Measurements from ENCODE around the gene SETBP1.

SETBP1 gene

GRCh38 chr18:44977856-44978255, 297.2 kb downstream of the SETBP1 start:
- DNase-seq (ENCODE audit: low read depth): no peak

GRCh38 chr18:44979748-44980147, 299.1 kb downstream of the SETBP1 start:
- no peak for DNase-seq (ENCODE audit: low read depth)

- no peak for DNase-seq (ENCODE audit: low read depth)
Observed at GRCh38 chr18:44981121-44981520, 300.4 kb downstream of the SETBP1 start.

GRCh38 chr18:44986933-44987332, 306.2 kb downstream of the SETBP1 start:
- DNase-seq (ENCODE audit: low read depth): no peak

GRCh38 chr18:44987371-44987770, 306.7 kb downstream of the SETBP1 start:
- DNase-seq (ENCODE audit: low read depth): no peak

GRCh38 chr18:44988821-44989587, 308.3 kb downstream of the SETBP1 start:
- no peak for DNase-seq (ENCODE audit: low read depth)

- DNase-seq (ENCODE audit: low read depth): no peak
Observed at GRCh38 chr18:44996261-44996660, 315.6 kb downstream of the SETBP1 start.

GRCh38 chr18:44997174-44997573, 316.5 kb downstream of the SETBP1 start:
- DNase-seq (ENCODE audit: low read depth): no peak

- DNase-seq (ENCODE audit: low read depth): no peak
Observed at GRCh38 chr18:44998360-44998759, 317.7 kb downstream of the SETBP1 start.

GRCh38 chr18:45004546-45005080, 323.9 kb downstream of the SETBP1 start:
- no peak for DNase-seq (ENCODE audit: low read depth)

GRCh38 chr18:45006934-45007333, 326.2 kb downstream of the SETBP1 start:
- DNase-seq (ENCODE audit: low read depth): no peak

- DNase-seq (ENCODE audit: low read depth): no peak
Observed at GRCh38 chr18:45007531-45007930, 326.8 kb downstream of the SETBP1 start.

GRCh38 chr18:45008694-45009413, 328.2 kb downstream of the SETBP1 start:
- DNase-seq (ENCODE audit: low read depth): no peak

GRCh38 chr18:45009756-45010155, 329.1 kb downstream of the SETBP1 start:
- no peak for DNase-seq (ENCODE audit: low read depth)

- DNase-seq (ENCODE audit: low read depth): no peak
Observed at GRCh38 chr18:45012286-45012685, 331.6 kb downstream of the SETBP1 start.

- DNase-seq (ENCODE audit: low read depth): peak; percentile 77
Observed at GRCh38 chr18:45014047-45014501, 333.4 kb downstream of the SETBP1 start.

- no peak for DNase-seq (ENCODE audit: low read depth)
Observed at GRCh38 chr18:45015788-45016128, 335.1 kb downstream of the SETBP1 start.

GRCh38 chr18:45019469-45019868, 338.8 kb downstream of the SETBP1 start:
- DNase-seq (ENCODE audit: low read depth): no peak

- DNase-seq (ENCODE audit: low read depth): no peak
Observed at GRCh38 chr18:45023519-45023918, 342.8 kb downstream of the SETBP1 start.

- no peak for DNase-seq (ENCODE audit: low read depth)
Observed at GRCh38 chr18:45024357-45025088, 343.8 kb downstream of the SETBP1 start.

GRCh38 chr18:45025089-45025450, 344.4 kb downstream of the SETBP1 start:
- no peak for DNase-seq (ENCODE audit: low read depth)

GRCh38 chr18:45026162-45026561, 345.5 kb downstream of the SETBP1 start:
- no peak for DNase-seq (ENCODE audit: low read depth)

- DNase-seq (ENCODE audit: low read depth): no peak
Observed at GRCh38 chr18:45034179-45034578, 353.5 kb downstream of the SETBP1 start.
